PFSK-1 (cell line): ENCODE measurements around the gene SPAG9.

Source experiments
- FOXP2 ChIP-seq: optimal IDR thresholded peaks from 2 replicates; pipeline ENCODE3; 2011; ENCODE audit warnings: borderline replicate concordance, control low read depth, inconsistent platforms; ENCODE audit not compliant: insufficient read depth; ENCODE audit errors: extremely low read length, extremely low read depth
- POLR2AphosphoS5 ChIP-seq: IDR thresholded peaks from 2 replicates; pipeline ENCODE4 v1.6.1; 2012; ENCODE audit warnings: low read depth, mild to moderate bottlenecking, control low read depth, low read length, moderate library complexity
- TAF1 ChIP-seq: IDR thresholded peaks from 2 replicates; pipeline ENCODE4 v1.6.1; 2012; ENCODE audit warnings: low read length, control low read depth, borderline replicate concordance; ENCODE audit not compliant: insufficient read depth
- TF ChIP-seq, protein P1 (sequence below), 2 experiments: IDR thresholded peaks; 2 replicates each; pipeline versions ENCODE4 v1.6.1 to v1.8.0; 2011 to 2012; ENCODE audit warnings: low read depth in 2 of 2, low read length in 2 of 2, control low read depth in 1 of 2, inconsistent platforms in 1 of 2, mild to moderate bottlenecking in 1 of 2, moderate library complexity in 1 of 2; ENCODE audit not compliant: insufficient read depth in 1 of 2

- TF ChIP-seq TAF1: no peak
- TF ChIP-seq, protein P1, sequence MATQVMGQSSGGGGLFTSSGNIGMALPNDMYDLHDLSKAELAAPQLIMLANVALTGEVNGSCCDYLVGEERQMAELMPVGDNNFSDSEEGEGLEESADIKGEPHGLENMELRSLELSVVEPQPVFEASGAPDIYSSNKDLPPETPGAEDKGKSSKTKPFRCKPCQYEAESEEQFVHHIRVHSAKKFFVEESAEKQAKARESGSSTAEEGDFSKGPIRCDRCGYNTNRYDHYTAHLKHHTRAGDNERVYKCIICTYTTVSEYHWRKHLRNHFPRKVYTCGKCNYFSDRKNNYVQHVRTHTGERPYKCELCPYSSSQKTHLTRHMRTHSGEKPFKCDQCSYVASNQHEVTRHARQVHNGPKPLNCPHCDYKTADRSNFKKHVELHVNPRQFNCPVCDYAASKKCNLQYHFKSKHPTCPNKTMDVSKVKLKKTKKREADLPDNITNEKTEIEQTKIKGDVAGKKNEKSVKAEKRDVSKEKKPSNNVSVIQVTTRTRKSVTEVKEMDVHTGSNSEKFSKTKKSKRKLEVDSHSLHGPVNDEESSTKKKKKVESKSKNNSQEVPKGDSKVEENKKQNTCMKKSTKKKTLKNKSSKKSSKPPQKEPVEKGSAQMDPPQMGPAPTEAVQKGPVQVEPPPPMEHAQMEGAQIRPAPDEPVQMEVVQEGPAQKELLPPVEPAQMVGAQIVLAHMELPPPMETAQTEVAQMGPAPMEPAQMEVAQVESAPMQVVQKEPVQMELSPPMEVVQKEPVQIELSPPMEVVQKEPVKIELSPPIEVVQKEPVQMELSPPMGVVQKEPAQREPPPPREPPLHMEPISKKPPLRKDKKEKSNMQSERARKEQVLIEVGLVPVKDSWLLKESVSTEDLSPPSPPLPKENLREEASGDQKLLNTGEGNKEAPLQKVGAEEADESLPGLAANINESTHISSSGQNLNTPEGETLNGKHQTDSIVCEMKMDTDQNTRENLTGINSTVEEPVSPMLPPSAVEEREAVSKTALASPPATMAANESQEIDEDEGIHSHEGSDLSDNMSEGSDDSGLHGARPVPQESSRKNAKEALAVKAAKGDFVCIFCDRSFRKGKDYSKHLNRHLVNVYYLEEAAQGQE (IDR thresholded peaks at IDR 0.05; ENCODE audit: insufficient read depth in 1 of 2, low read depth in 2 of 2, low read length in 2 of 2): no peak
- no peak for TF ChIP-seq POLR2AphosphoS5
- TF ChIP-seq FOXP2: no peak
Measured at GRCh38 chr17:51013322-51013721, 107.3 kb downstream of the SPAG9 start.
